HG02642 (cell line): ENCODE measurements around the gene SENP7.

Experiments
- ATAC-seq: cut with Tn5 transposase; IDR thresholded peaks from one replicate; pipeline ENCODE4 v1.9.1; 2021; ENCODE audit warnings: mild to moderate bottlenecking; ENCODE audit not compliant: unreplicated experiment, poor library complexity

SENP7 gene

DNA sequence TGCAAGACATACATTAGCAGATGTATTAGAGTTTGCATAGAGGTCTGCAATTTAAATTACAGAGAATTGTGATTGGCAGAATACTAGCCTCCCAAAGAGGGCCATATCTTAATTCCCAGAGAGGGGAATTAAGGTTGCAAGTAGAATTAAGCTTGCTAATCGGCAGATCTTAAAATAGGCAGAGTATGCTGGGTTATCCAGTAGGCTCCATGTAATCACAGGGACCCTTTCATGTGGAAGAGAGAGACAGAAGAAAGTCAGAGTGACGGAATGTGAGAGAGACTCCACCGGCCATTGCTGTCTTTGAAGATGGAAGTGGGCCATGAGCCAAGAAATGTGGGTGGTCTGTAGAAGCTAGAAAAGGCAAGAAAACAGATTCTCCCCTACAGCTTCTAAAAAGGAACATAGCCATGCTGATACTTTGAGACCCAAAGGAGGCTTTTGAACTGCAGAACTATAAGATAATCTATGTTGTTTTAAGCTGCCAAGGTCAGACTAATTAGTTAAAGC, 231.4 kb downstream of the SENP7 start:
- no peak for ATAC-seq

DNA sequence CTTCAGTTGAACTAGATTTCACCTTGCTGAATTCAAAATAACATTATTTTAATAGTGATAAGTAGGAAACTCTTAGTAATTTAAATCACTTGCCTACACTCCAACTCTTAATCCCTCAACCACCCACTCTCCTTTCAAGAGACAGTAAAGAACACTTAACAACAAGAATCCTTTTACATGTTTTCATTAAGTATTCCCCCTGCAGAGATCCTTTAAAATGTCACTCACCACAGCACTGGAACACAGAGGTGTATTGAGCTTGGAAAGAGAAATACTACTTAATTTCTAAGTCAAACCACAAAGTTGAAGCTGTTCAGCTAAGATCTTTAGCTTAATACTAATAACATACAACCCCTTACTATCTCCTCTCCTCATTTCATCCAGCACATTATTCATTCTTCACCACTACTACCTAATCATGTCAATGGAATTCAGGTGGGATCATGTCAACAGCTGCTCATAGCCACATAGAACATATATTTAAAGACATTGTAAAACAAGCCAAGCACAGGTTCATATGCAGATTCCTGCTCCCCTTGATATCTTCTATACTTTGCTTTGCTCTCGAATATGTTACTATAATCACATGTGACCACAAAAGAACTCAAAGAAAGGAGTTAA, 233.1 kb downstream of the SENP7 start:
- ATAC-seq, result no peak

DNA sequence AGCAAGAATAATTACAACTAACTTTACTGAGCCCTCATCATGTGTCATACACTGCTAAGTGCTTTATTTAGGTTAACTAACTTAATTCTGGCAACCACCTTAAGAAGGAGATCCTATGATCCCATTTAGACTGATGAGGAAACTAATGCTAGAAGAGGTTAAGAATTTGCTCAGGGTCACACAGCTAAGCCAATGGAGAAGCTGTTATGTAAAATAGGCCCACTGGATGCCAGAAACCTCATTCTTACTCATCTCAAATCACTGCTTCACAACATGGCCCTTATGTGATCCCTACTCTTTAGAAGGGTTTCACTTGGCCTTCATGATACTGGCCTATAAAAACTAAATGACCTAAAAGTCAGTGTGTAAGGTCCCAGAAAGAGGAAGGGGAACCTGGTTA, 233.8 kb downstream of the SENP7 start:
- no peak for ATAC-seq

DNA sequence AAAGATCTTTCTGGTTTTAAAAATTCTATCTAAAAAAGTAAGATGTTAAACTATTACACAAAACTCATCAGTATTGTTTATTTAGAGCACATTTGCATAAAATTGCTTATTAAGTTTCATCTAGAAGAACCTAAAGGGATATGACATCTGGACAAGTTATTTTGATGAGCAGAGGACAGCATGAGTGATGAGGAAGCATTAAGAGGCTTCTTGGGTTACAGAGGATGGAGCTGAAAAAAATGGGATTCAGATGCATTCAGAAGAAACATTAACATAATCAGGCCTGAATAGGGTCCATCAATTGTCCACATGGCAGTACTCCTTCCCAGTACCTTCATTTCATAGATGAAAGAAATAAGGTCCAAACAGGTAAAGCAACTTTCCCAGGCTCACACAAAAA, 234.3 kb downstream of the SENP7 start:
- ATAC-seq, result no peak
